Calu3 (cell line): ENCODE data around the gene PCBD2. TPM values are rescaled to one million over a fixed set of nuclear protein-coding genes. Genes with fewer than 3 reads are reported as not detected.

Experiments
- BruUV-seq: library from RNA; stranded (reverse); fragments of 400-500 nt; replicated peaks from 2 replicates; lab custom pipeline; 2021; lab: Mats Ljungman, UMichigan
- CTCF ChIA-PET: fragments of 300-600 bp; sonication (Branson Sonifier 250); formaldehyde crosslinking; loops from one replicate; lab custom pipeline; 2022; ENCODE audit warnings: antibody characterized with exemption; lab: Charles Lee
- DNase-seq: peaks from one replicate; pipeline ENCODE4 v3.0.0; 2022
- H3K27ac Mint-ChIP-seq: one replicate; pipeline ENCODE4 v1.8.0; 2022; ENCODE audit warnings: mixed read lengths; ENCODE audit not compliant: unreplicated experiment
- H3K27me3 Mint-ChIP-seq: one replicate; pipeline ENCODE4 v1.8.0; 2022; ENCODE audit warnings: mixed read lengths; ENCODE audit not compliant: unreplicated experiment
- H3K36me3 Mint-ChIP-seq: one replicate; pipeline ENCODE4 v1.8.0; 2022; ENCODE audit warnings: mild to moderate bottlenecking, moderate library complexity, mixed read lengths; ENCODE audit not compliant: insufficient read depth, unreplicated experiment
- H3K4me1 Mint-ChIP-seq: one replicate; pipeline ENCODE4 v1.8.0; 2022; ENCODE audit warnings: mild to moderate bottlenecking, low read depth, mixed read lengths; ENCODE audit not compliant: unreplicated experiment
- H3K4me3 Mint-ChIP-seq: one replicate; pipeline ENCODE4 v1.8.0; 2022; ENCODE audit warnings: mild to moderate bottlenecking, low read depth, moderate library complexity, mixed read lengths; ENCODE audit not compliant: unreplicated experiment
- H3K9me3 Mint-ChIP-seq: one replicate; pipeline ENCODE4 v1.8.0; 2022; ENCODE audit warnings: low read depth, mixed read lengths; ENCODE audit not compliant: unreplicated experiment
- intact Hi-C: fragments of 100-400 bp; cut with micrococcal nuclease; formaldehyde crosslinking; loops from one replicate; pipeline ENCODE4 v1.10.0; 2022; ENCODE audit not compliant: unreplicated experiment
- total RNA-seq: library from RNA; stranded (reverse); gene quantifications from 2 replicates; pipeline ENCODE4 v1.2.3, GENCODE V29; 2022
- TF ChIP-seq, protein P1 (sequence below): fragments of 200-600 bp; IDR thresholded peaks from one replicate; pipeline ENCODE4 v1.8.0; 2022; ENCODE audit warnings: antibody characterized with exemption; ENCODE audit not compliant: unreplicated experiment

PCBD2 gene
- total RNA-seq, 1 experiment from 2014 or later = 18.1 TPM

DNA sequence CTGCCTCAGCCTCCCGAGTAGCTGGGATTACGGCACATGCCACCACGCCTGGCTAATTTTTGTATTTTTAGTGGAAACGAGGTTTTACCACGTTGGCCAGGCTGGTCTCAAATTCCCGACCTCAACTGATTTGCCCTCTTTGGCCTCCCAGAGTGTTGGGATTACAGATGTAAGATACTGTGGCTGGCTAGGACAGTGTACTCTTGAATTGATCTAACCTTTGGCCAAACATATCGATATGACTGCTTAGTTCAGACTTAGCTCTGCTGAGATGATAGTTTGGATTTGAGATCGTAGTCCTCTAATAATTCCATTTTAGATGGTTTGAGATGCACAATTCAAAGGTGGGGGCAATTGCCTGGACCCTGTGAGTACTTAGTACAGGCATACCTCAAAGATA is 15.6 kb upstream of the PCBD2 start:
- Mint-ChIP-seq H3K9me3 (no peaks in the 10 kb centered on the region), H3K27ac (no peak overlapping the region), H3K27me3 (no peaks in the 10 kb centered on the region), H3K36me3 (no peaks in the 10 kb centered on the region), H3K4me3 (no peak overlapping the region), H3K4me1 (no peaks in the 10 kb centered on the region)
- intact Hi-C loops = no loop called here
- CTCF ChIA-PET = no interaction called here
- TF ChIP-seq, protein P1, sequence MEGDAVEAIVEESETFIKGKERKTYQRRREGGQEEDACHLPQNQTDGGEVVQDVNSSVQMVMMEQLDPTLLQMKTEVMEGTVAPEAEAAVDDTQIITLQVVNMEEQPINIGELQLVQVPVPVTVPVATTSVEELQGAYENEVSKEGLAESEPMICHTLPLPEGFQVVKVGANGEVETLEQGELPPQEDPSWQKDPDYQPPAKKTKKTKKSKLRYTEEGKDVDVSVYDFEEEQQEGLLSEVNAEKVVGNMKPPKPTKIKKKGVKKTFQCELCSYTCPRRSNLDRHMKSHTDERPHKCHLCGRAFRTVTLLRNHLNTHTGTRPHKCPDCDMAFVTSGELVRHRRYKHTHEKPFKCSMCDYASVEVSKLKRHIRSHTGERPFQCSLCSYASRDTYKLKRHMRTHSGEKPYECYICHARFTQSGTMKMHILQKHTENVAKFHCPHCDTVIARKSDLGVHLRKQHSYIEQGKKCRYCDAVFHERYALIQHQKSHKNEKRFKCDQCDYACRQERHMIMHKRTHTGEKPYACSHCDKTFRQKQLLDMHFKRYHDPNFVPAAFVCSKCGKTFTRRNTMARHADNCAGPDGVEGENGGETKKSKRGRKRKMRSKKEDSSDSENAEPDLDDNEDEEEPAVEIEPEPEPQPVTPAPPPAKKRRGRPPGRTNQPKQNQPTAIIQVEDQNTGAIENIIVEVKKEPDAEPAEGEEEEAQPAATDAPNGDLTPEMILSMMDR = no peak
- no peak for DNase-seq
- no TSS peak for BruUV-seq

DNA sequence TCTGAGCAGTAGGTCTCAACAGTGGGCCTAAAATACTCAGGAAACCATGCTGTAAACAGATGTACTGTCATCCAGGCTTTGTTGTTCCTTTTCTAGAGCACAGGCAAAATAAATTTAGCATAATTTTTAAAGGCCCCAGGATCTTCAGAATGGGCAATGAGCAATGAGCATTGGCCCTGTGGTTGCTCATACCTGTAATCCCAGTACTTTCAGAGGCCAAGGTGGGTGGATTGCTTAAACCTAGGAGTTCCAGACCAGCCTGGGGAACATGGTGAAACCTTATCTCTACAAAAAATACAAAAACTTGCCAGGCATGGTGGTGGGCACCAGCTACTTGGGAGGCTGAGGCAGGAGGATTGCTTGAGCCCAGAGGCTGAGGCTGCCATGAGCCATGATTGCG is 13.5 kb upstream of the PCBD2 start:
- intact Hi-C loops = no loop called here
- no peaks in the 10 kb centered on the region for H3K4me1 Mint-ChIP-seq

DNA sequence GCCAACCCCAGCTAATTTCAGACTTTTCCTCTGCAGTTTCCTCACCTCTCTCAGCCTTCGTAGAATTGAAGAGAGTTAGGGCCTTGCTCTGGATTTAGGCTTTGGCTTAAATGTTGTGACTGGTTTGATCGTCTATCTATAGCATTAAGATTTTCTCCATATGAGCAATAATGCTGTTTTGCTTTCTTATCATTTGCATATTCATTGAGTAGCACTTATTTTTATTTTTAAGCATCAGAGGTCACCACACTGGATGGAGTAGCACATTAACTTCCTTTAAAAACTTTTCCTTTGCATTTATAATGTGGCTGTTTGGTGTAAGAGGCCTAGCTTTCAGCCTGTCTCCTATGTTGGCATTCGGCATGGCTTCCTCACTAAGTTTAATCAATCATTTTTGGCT is 12.6 kb upstream of the PCBD2 start:
- no peak for DNase-seq
- Mint-ChIP-seq H3K36me3 (no peaks in the 10 kb centered on the region), H3K4me1 (no peaks in the 10 kb centered on the region), H3K4me3 (no peak overlapping the region), H3K9me3 (no peaks in the 10 kb centered on the region), H3K27ac (no peak overlapping the region), H3K27me3 (no peaks in the 10 kb centered on the region)
- TF ChIP-seq, protein P1 = no peak
- CTCF ChIA-PET = interaction anchor here (1.1 kb wide), 1 partner anchor 12 kb away, joined by 5 read pairs; the partner anchor contains the start of gene PCBD2
- BruUV-seq = no TSS peak
- intact Hi-C loops = no loop called here

More for the DNA sequence above, 13.5 kb upstream of the PCBD2 start:
- no peak for DNase-seq
- H3K27ac Mint-ChIP-seq = no peak overlapping the region
- BruUV-seq = no TSS peak
- no peaks in the 10 kb centered on the region for H3K9me3 Mint-ChIP-seq
- CTCF ChIA-PET = interaction anchor here (1.1 kb wide), 1 partner anchor 13 kb away, joined by 5 read pairs; the partner anchor contains the start of gene PCBD2
- no peaks in the 10 kb centered on the region for H3K36me3 Mint-ChIP-seq
- TF ChIP-seq, protein P1 = no peak
- H3K4me3 Mint-ChIP-seq = no peak overlapping the region
- no peaks in the 10 kb centered on the region for H3K27me3 Mint-ChIP-seq

DNA sequence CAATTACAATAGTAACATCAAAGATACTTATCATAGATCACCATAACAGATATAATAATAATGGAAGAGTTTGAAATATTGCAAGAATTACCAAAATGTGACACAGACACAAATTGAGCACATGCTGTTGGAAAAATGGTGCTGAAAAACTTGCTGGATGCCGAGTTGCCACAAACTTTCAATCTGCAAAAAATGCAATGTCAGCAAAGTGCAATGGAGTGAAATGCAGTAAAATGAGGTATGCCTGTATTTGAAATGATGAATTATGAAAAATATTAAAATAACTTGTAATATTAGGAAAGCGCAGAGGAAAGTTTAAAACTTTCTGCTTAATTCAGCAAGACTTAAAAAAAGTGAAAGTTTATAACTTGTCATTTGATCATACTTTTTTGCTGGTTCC is 12.0 kb upstream of the PCBD2 start:
- H3K4me3 Mint-ChIP-seq = no peak overlapping the region
- H3K4me1 Mint-ChIP-seq = no peaks in the 10 kb centered on the region
- intact Hi-C loops = no loop called here
- DNase-seq = no peak
- no TSS peak for BruUV-seq
- no peaks in the 10 kb centered on the region for H3K27me3 Mint-ChIP-seq
- no peaks in the 10 kb centered on the region for H3K36me3 Mint-ChIP-seq
- no peak overlapping the region for H3K27ac Mint-ChIP-seq
- TF ChIP-seq, protein P1 = no peak
- no peaks in the 10 kb centered on the region for H3K9me3 Mint-ChIP-seq
- CTCF ChIA-PET = interaction anchor here (1.0 kb wide), 1 partner anchor 18 kb away, joined by 3 read pairs; the partner anchor contains the start of gene TXNDC15
